ENCODE data around the gene KDM3A.

The KDM3A gene

GRCh38 chr2:86440631-86441391 lies at the start of gene KDM3A:
Gene KDM3A (plus strand): TSS chr2:86441371. CDS start chr2:86442048, 677 bp downstream.
- H3K27ac ChIP-seq: peak within 1 kb of the TSS; percentile 95

GRCh38 chr2:86392873-86393518 lies 48.2 kb upstream of the KDM3A start:
- no peak for TF ChIP-seq CTCF (IDR thresholded peaks at IDR 0.05)
- TF ChIP-seq ZFX (IDR thresholded peaks at IDR 0.05; ENCODE audit: borderline replicate concordance): no peak
- H3K27ac ChIP-seq: no peak overlapping the region

More at GRCh38 chr2:86440631-86441391, at the start of gene KDM3A:
- TF ChIP-seq CTCF (IDR thresholded peaks at IDR 0.05): no peak; the same call in 1 of the 2 replicates
- no peak for TF ChIP-seq ZFX (IDR thresholded peaks at IDR 0.05; ENCODE audit: borderline replicate concordance)

GRCh38 chr2:86393521-86394491 lies 47.4 kb upstream of the KDM3A start:
- no peak for TF ChIP-seq ZFX (IDR thresholded peaks at IDR 0.05; ENCODE audit: borderline replicate concordance)
- TF ChIP-seq CTCF (IDR thresholded peaks at IDR 0.05): no peak
- no peak overlapping the region for H3K27ac ChIP-seq

- no peak for TF ChIP-seq ZFX (IDR thresholded peaks at IDR 0.05; ENCODE audit: borderline replicate concordance)
- TF ChIP-seq CTCF (IDR thresholded peaks at IDR 0.05): peak; percentile 71
- no peak overlapping the region for H3K27ac ChIP-seq
Observed at GRCh38 chr2:86396291-86396785, 44.8 kb upstream of the KDM3A start.

- no peak overlapping the region for H3K27ac ChIP-seq
- TF ChIP-seq ZFX (IDR thresholded peaks at IDR 0.05; ENCODE audit: borderline replicate concordance) (no peak), CTCF (IDR thresholded peaks at IDR 0.05) (no peak)
Observed at GRCh38 chr2:86397986-86398385, 43.2 kb upstream of the KDM3A start.

GRCh38 chr2:86398500-86399474 lies 42.4 kb upstream of the KDM3A start:
- no peak for TF ChIP-seq CTCF (IDR thresholded peaks at IDR 0.05)
- no peak for TF ChIP-seq ZFX (IDR thresholded peaks at IDR 0.05; ENCODE audit: borderline replicate concordance)
- no peak overlapping the region for H3K27ac ChIP-seq
